Mucosa of rectum (tissue), 2 donors: ENCODE measurements around the gene GLB1L2.
"Not testable (repeated sequence)": the region's sequence is repeated elsewhere in the genome, so short reads cannot be mapped to it uniquely, and the experiment has no call there.

ENCODE experiments used
- H3K27ac ChIP-seq, 2 donors: one replicate each; pipeline ENCODE4 v1.7.0; 2013; ENCODE audit warnings: inconsistent platforms in 2 of 2, low read depth in 2 of 2, low read length in 2 of 2
- H3K27me3 ChIP-seq, 2 donors: one replicate each; pipeline ENCODE4 v1.7.0; 2013; ENCODE audit warnings: low read length in 2 of 2; ENCODE audit not compliant: control insufficient read depth in 2 of 2, insufficient read depth in 2 of 2
- H3K36me3 ChIP-seq, 2 donors: one replicate each; pipeline ENCODE4 v1.7.0; 2013; ENCODE audit warnings: low read length in 2 of 2; ENCODE audit not compliant: control insufficient read depth in 2 of 2, insufficient read depth in 2 of 2
- H3K4me1 ChIP-seq, 2 donors: one replicate each; pipeline ENCODE4 v1.7.0; 2013; ENCODE audit warnings: low read length in 2 of 2, mild to moderate bottlenecking in 1 of 2; ENCODE audit not compliant: control insufficient read depth in 2 of 2, insufficient read depth in 2 of 2
- H3K4me3 ChIP-seq, 2 donors: one replicate each; pipeline ENCODE4 v1.7.0; 2013; ENCODE audit warnings: low read length in 2 of 2
- H3K9ac ChIP-seq, 2 donors: one replicate each; pipeline ENCODE4 v1.7.0; 2013; ENCODE audit warnings: low read length in 2 of 2, low read depth in 1 of 2, mild to moderate bottlenecking in 1 of 2
- H3K9me3 ChIP-seq, 2 donors: one replicate each; pipeline ENCODE4 v1.7.0; 2013; ENCODE audit warnings: low read length in 2 of 2; ENCODE audit not compliant: control insufficient read depth in 2 of 2
- donor health status: healthy.
- donor health status: Normal muscosa, but diverticular disease.

The GLB1L2 gene

GRCh38 chr11:134331354-134332188 lies at the start of gene GLB1L2:
Gene GLB1L2 (plus strand): TSS chr11:134331988. CDS start chr11:134332062, 74 bp downstream.
- H3K9me3 ChIP-seq, result no peaks in the 10 kb centered on the region
- H3K9ac ChIP-seq, result peak within 1 kb of the TSS; percentile 49 to 56
- peaks cover 11 to 15% of the 10 kb centered on the region in 2 donors for H3K4me1 ChIP-seq
- H3K27me3 ChIP-seq, result peaks cover 3 to 6% of the 10 kb centered on the region in 2 donors
- H3K36me3 ChIP-seq, result no peaks in the 10 kb centered on the region
- H3K4me3 ChIP-seq, result peak within 1 kb of the TSS; percentile 75 to 79
- H3K27ac ChIP-seq, result no peak within 1 kb of the TSS

GRCh38 chr11:134282121-134283045 lies 49.4 kb upstream of the GLB1L2 start:
- no peak overlapping the region for H3K27ac ChIP-seq
- H3K4me3 ChIP-seq, result no peak overlapping the region
- no peak overlapping the region for H3K9ac ChIP-seq
- peaks cover 14 to 20% of the 10 kb centered on the region in 2 donors for H3K27me3 ChIP-seq
- no peaks in the 10 kb centered on the region for H3K36me3 ChIP-seq
- H3K4me1 ChIP-seq, result no peaks in the 10 kb centered on the region
- peaks cover 0 to 2% of the 10 kb centered on the region in 2 donors for H3K9me3 ChIP-seq

- Histone ChIP-seq H3K4me1 (no peaks in the 10 kb centered on the region), H3K9ac (no peak overlapping the region), H3K27me3 (peaks cover 3 to 8% of the 10 kb centered on the region in 2 donors), H3K9me3 (no peaks in the 10 kb centered on the region), H3K4me3 (no peak overlapping the region), H3K36me3 (no peaks in the 10 kb centered on the region), H3K27ac (no peak overlapping the region)
Observed at GRCh38 chr11:134283461-134284230, 48.1 kb upstream of the GLB1L2 start.

GRCh38 chr11:134284349-134284748 lies 47.4 kb upstream of the GLB1L2 start:
- H3K27ac ChIP-seq, H3K9ac ChIP-seq, H3K4me3 ChIP-seq, H3K36me3 ChIP-seq, H3K27me3 ChIP-seq, H3K9me3 ChIP-seq, H3K4me1 ChIP-seq: not testable (repeated sequence)

- no peak overlapping the region for H3K4me3 ChIP-seq
- no peak overlapping the region for H3K27ac ChIP-seq
- H3K9me3 ChIP-seq, result no peaks in the 10 kb centered on the region
- peaks cover 0 to 4% of the 10 kb centered on the region in 2 donors for H3K27me3 ChIP-seq
- no peaks in the 10 kb centered on the region for H3K4me1 ChIP-seq
- H3K9ac ChIP-seq, result no peak overlapping the region
- no peaks in the 10 kb centered on the region for H3K36me3 ChIP-seq
Observed at GRCh38 chr11:134287561-134287960, 44.2 kb upstream of the GLB1L2 start.

DNA sequence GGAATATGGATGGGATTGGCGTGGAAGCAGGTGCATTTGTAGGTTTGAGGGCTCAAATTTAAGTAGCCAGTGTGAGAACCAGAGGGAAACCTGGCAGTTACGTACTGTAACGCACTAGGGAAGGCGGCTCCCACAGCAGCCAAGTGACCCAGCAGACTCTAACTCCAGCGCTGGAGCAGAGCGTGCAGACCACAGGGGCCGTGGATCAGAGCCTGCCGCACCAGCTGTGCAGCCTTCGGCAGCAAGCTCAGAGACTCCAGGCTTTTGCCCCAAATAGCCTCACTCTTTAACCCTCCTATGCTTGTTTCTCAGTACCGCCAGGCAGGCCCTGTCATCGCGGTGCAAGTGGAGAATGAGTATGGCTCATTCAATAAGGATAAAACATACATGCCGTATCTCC lies 43.3 kb upstream of the GLB1L2 start:
- H3K9ac ChIP-seq, result no peak overlapping the region
- H3K4me3 ChIP-seq, result no peak overlapping the region
- H3K4me1 ChIP-seq, result no peaks in the 10 kb centered on the region
- no peaks in the 10 kb centered on the region for H3K36me3 ChIP-seq
- no peaks in the 10 kb centered on the region for H3K9me3 ChIP-seq
- H3K27me3 ChIP-seq, result peaks cover 3 to 4% of the 10 kb centered on the region in 2 donors
- H3K27ac ChIP-seq, result no peak overlapping the region

GRCh38 chr11:134289167-134289566 lies 42.6 kb upstream of the GLB1L2 start:
- Histone ChIP-seq H3K9ac (no peak overlapping the region), H3K4me1 (no peaks in the 10 kb centered on the region), H3K27me3 (peaks cover 0 to 3% of the 10 kb centered on the region in 2 donors)

DNA sequence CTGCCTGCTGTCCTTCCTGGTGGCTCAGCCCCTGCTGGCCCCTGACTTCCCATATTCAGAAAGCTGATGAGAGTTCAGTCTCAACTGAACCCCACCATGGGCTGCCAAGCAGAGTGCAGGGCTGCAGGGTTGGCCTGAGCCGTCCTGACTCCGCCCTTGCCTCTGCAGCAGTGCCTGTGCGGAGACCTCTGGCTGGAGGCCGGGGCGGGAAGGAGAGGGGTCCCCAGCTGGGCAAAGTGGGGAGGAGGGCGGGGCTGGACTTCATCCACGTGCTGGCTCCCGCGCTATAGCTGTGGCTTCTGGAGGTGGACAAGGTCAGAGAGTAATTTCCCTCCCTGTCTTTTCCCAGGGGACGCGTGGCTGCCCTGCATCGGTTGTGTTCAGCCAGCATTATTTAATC lies 42.0 kb upstream of the GLB1L2 start:
- no peak overlapping the region for H3K4me3 ChIP-seq

More at GRCh38 chr11:134289167-134289566, 42.6 kb upstream of the GLB1L2 start:
- Histone ChIP-seq H3K27ac (no peak overlapping the region), H3K36me3 (no peaks in the 10 kb centered on the region), H3K4me3 (no peak overlapping the region), H3K9me3 (no peaks in the 10 kb centered on the region)

GRCh38 chr11:134290646-134291045 lies 41.1 kb upstream of the GLB1L2 start:
- no peak overlapping the region for H3K4me3 ChIP-seq
- no peak overlapping the region for H3K9ac ChIP-seq
- H3K36me3 ChIP-seq, result no peaks in the 10 kb centered on the region
- H3K4me1 ChIP-seq, result no peaks in the 10 kb centered on the region
- H3K27ac ChIP-seq, result no peak overlapping the region
- peaks cover 0 to 3% of the 10 kb centered on the region in 2 donors for H3K27me3 ChIP-seq
- H3K9me3 ChIP-seq, result no peaks in the 10 kb centered on the region

More for the DNA sequence above, 42.0 kb upstream of the GLB1L2 start:
- Histone ChIP-seq H3K36me3 (no peaks in the 10 kb centered on the region), H3K27me3 (peaks cover 0 to 3% of the 10 kb centered on the region in 2 donors), H3K9ac (no peak overlapping the region), H3K9me3 (no peaks in the 10 kb centered on the region), H3K27ac (no peak overlapping the region), H3K4me1 (no peaks in the 10 kb centered on the region)
